GM18511 (cell line): Measurements from ENCODE around the gene FAM171A2.
"Not testable (repeated sequence)": the region's sequence is repeated elsewhere in the genome, so short reads cannot be mapped to it uniquely, and the experiment has no call there.

ENCODE experiments used
- ATAC-seq: cut with Tn5 transposase; IDR thresholded peaks from one replicate; pipeline ENCODE4 v1.9.1; 2021; ENCODE audit warnings: mild to moderate bottlenecking, moderate library complexity; ENCODE audit not compliant: unreplicated experiment

The FAM171A2 gene

DNA sequence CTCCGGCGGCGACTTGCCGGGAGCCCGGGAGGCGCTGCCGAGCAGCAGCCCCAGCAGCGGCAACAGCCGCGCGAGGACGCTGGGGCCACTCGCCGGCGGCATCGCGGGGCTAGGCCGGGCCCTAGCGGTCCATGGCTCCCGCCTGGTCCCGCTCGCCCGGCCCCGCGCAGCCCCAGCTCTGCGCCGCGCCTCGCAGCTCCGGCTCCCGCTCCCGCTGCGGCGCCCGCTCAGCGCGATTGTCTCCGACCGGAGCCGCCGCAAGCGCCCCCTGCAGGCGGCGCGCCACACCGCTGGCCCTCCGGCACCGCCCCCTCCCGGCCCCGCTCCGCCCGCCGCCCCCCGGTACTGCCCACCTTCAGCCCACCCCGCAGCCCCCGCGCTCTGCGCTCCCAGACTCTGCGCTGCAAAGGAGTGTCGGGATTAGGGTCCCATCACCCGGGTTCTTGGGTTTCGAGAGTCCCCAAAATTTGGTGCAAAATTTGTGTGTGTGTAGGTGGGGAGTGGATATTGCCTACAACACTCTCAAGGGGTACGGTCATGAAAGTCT, at the start of gene FAM171A2:
Gene FAM171A2 (minus strand): TSS at position 241 of the 547 bp plus-strand sequence. CDS start 139 bp downstream, at position 102.
- no peak for ATAC-seq

GRCh38 chr17:44409309-44410028, 45.8 kb upstream of the FAM171A2 start:
- ATAC-seq: peak; percentile 18

- ATAC-seq: peak; percentile 69
Observed at GRCh38 chr17:44408786-44409185, 45.1 kb upstream of the FAM171A2 start.

DNA sequence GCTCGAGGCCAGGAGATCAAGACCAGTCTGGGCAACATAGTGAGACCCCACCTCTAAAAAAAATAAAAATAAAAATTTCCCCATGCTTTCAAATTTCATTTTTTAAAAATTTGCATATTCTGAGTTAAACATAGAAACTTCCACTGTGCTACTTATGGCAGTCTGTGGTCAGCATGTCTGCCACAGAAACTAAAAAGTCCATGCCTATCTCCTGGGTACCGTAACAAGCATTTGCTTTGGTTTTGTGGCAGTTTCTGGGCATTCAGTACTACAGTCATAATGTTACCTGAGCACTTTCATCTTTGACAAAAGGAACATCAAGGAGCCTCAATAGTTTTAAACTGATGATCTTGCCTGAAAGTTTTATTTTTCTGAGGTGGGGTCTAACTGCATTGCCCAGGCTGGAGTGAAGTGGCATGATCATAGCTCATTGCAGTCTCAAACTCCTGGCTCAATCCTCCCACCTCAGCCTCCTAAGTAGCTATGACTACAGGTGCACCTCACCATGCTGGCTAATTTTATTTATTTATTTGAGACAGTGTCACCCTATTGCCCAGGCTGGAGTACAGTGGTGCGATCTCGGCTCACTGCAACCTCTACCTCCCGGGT, 39.0 kb upstream of the FAM171A2 start:
- no peak for ATAC-seq

DNA sequence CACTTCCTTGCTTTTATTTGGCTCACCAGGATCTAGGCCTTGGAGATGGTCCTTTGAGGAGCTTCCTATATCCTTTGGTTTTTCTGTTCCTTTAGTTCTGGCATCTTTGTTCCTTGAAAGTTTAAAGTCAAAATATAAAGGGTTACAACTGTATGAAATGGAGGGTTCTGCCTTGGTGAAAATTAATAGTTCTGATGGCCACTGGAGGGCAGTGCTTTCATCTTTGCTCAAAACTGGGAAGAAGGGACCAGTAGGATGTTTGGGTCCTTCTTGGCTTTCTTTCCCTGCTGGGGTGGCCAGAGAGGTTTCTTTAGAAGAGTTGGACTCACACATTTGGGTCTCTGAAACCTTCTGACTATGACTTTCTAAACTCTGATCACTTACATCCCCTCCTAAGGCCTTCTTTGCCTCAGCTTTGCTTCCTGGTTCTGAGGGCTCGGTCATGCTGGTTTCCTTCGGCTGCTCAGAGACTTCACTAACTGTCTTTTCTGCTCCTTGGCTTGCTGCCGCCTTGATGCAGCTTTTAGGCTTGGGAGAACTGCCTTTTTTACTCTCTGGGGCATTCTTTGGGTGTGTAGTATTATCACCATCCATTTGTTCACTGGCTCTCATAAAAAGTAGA, 36.7 kb upstream of the FAM171A2 start:
- no peak for ATAC-seq

DNA sequence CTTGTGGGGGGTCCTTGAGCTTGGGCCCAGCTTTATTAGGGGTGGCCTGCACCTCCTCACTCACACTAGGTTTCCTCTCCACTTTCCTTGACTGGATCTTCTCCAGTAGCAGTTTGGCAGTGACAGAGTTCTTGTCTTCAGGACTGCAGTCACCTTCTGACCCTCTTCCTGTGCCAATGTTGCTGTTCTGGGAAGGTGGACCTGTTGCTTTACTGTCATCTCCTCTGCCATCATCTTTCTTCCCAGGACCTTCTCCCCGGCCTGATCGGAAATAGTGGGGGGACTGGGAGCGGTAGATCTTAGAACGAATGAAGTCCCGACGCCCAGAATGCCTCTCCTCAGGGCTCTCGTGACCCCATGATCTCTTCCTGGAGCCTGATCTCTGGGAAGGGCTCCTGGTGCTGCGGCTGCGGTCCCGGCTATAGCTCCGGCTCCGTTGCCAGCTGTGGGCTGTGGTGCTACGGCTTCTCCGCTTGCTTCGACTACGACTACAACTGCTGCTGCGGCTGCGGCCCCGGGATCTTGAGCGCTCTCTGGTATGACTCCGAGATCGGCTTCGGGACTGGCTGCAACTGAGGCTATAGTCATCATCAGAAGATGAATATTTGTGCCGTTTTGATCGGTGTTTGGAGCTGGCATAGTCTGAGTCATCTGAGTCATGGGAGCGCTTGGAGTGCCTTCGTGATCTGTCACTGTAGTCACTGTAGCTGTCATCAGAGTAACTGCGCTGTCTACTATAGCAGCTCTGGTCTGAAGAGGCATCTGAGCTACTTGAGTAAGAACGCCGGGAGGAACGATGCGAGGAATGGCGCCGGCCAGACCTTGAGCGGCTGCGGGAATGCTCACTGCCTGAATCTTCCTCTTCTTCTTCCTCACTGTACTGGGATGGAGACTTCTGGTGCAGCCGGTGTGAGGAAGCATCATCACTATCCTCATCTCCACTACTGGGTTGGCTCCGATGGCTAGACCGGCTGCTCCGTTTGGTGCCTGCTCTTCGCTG, 35.3 kb upstream of the FAM171A2 start:
- no peak for ATAC-seq

DNA sequence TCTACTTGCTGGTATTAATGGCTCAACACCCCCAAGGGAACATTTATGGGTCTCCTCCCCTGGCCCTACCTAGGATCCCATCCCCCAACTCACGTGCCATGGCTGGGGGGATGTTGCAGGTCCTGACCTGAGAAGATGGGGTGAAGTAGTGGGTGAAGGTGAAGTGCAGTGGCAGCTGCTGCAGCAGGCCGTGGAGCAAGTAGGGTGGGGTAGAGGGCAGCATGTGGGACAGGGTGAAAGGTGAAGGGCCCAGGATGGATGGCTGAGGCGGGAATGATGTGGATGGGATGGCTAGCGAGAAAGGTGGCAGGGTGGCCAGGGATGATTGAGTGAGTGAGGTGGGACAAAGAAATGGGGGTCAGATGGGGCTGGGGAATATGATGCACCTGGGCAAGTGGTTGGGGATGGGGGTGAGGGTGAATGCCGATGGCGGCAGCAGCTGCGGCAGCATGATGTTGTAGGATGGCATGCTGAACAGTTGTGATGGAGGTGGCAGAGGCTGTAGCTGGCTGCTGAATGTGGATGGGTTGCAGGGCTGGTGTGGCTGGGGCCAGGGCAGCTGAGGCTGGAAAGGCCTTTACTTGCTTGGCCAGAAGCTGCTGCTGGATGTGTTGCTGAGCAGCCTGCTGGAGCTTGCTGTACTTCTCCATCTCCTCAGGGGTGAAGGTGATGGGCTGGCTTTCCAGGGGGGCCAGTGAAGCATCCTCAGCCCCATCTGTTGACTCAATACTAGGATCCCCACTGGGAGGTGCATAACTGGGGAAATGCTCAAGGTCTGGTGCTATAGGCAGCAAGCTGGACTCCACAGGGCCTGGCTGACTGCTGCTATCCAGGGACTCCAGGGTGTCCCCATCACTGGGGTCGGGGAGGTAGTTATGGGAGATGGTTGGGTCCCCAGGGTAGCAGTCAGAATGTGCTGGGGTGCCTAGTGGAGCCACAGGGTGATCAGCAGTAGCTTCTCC, 34.1 kb upstream of the FAM171A2 start:
- no peak for ATAC-seq

GRCh38 chr17:44396946-44397345, 33.3 kb upstream of the FAM171A2 start:
- no peak for ATAC-seq

DNA sequence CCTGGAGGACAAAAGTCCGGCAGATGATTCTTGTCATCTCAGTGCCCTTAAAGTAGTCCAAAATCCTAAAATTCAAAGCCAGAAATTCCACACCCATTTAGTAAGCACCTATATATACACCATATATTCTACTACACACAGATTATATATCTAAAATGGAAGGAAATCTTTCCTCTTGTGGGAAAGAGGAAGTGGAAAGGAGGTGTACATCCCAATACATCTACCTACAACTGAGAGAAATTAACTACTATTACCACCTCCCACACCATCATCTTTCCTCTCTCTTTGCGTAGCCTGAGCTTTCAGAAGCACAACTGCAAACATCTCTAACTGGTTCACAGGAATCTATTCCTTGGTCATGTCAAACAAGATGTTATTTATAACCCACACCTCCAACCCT, 31.2 kb upstream of the FAM171A2 start:
- no peak for ATAC-seq

GRCh38 chr17:44394112-44394511, 30.5 kb upstream of the FAM171A2 start:
- ATAC-seq: not testable (repeated sequence)

GRCh38 chr17:44390250-44390870, 26.7 kb upstream of the FAM171A2 start:
- ATAC-seq: no peak

GRCh38 chr17:44389723-44390202, 26.1 kb upstream of the FAM171A2 start:
- ATAC-seq: no peak

GRCh38 chr17:44389281-44389680, 25.6 kb upstream of the FAM171A2 start, which contains the start of gene ITGA2B:
ITGA2B (minus strand) TSS chr17:44389649; CDS start chr17:44389473, 176 bp downstream.
- no peak for ATAC-seq

GRCh38 chr17:44387804-44388203, 24.2 kb upstream of the FAM171A2 start:
- no peak for ATAC-seq

- no peak for ATAC-seq
Observed at GRCh38 chr17:44386182-44386525, 22.5 kb upstream of the FAM171A2 start.

DNA sequence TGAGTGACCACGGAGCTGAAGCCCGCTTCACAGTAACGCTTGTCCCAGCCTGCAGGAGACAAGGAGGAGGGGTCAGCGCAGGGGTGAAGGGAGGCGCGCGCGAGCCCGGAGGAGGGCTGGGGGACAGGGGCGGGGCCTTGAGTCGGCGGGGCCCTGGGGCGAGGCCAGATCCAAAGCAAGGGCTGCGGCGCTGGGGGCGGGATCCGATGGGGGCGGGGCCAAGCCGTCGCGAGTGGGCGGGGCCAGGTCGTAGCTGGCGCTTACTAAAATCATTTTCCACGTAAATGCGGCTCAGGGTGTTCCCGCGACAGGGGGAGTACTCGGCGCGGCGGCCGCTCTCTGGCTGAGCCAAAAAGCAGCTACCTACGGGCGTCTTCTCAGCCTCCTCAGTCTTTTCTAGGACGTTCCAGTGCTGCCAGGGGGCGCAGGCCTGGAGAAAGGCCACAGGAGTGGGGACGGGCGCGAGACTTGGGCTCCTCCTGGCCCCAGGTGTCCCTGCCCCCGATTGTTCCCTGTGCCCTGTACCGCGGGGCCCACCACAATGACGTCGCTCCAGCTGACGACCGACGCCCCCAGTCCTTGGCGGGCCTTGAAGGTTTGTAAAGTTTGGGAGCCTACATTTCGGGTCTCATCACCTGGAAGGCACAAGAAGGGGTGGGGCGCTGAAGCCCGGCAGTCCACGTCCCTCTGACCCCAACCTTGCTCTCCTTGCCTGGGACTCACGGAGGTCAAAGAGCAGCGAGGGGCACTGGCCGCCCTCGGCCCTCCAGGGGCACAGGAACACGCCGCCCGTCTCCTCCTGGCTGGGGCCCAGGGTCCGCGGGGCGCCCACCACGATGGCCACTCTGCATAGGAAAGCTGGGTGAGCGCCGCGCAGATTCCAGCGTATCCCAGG, 21.9 kb upstream of the FAM171A2 start:
- no peak for ATAC-seq

GRCh38 chr17:44384823-44385286, 21.2 kb upstream of the FAM171A2 start:
- no peak for ATAC-seq
